HG03196 (cell line): Measurements from ENCODE around the gene JKAMP.

ENCODE experiments used
- ATAC-seq: cut with Tn5 transposase; IDR thresholded peaks from one replicate; pipeline ENCODE4 v1.9.1; 2021; ENCODE audit not compliant: unreplicated experiment

The JKAMP gene

DNA sequence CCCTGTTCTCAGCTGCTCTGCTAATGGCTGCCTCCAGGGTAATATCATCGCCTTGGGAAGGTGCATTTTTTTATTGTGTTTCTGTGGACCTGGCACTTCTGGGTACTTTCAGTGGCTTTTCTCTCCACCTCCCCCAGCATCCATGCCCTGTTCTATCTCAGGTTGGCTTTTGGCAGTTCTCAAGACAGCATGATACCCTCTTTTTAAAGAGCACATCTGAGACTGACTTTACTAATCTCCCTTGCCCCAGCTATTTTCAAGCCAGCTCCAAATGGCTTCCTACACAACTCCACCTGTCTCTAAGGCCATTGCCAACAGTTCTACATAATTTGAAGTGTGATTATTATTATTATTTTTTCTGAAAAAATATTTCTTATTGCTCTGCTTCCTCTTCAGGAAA lies 53.2 kb downstream of the JKAMP start:
- ATAC-seq = no peak

DNA sequence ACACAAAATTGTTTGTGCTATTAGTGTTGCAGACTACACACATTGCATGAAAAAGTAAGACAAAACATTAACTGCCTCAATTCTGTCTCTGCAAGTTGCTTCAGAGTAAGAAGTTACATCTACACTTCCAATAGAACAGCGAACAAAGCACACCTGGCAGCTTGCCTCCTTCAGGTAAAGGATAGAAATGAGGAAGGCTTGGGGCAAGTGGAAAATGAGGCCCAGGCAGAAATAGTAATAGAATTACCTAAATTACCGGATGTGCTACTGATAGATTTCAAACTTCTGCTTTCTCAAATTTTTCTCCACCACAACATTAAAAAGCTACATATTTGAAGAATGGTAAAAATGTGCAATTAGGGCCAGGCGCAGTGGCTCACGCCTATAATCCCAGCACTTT lies 54.6 kb downstream of the JKAMP start:
- no peak for ATAC-seq

DNA sequence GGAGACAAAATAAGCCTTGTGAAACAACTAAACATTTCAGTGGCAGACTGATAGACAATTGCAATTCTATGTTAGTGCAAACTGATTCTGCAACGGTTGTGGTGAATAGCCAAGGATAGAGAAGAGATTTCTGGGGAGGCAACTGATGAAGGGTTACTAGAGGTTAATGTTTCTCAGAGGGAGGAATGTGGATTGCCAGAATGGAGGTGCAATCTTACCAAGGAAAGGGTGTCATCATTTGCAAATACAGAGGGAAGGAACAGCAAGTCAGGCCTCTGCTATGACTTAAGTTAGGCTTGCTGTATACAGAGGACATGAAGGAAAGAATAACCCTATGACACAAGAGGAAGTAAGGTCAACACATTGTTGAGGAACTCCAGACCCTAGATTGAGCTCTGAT lies 56.5 kb downstream of the JKAMP start:
- no peak for ATAC-seq

GRCh38 chr14:59541731-59542130 lies 57.4 kb downstream of the JKAMP start:
- ATAC-seq = no peak

DNA sequence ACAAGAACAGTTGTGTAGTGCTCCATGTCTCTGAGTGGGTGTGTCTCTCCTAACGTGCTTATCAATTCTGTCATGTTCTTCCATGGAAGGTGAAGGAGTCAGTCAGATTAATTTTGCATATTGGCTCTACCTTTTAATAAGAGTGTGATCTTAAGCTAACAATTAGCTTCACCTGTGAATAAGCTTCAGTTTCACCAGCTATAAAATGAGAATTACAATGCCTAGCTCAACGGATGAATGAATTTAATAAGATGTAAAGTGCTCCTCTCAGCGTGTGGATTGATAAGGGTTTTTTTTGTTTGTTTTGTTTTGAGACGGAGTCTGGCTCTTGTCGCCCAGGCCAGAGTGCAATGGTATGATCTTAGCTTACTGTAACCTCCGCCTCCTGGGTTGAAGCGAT lies 59.6 kb downstream of the JKAMP start:
- no peak for ATAC-seq

GRCh38 chr14:59547310-59547709 lies 63.0 kb downstream of the JKAMP start:
- ATAC-seq = no peak
